GM19328 (cell line): ENCODE results near the gene GUCA1A.
"Not testable (repeated sequence)": the region's sequence is repeated elsewhere in the genome, so short reads cannot be mapped to it uniquely, and the experiment has no call there.

Source experiments
- ATAC-seq: cut with Tn5 transposase; IDR thresholded peaks from one replicate; pipeline ENCODE4 v1.9.1; 2021; ENCODE audit warnings: mild to moderate bottlenecking, moderate library complexity; ENCODE audit not compliant: unreplicated experiment

Gene GUCA1A

DNA sequence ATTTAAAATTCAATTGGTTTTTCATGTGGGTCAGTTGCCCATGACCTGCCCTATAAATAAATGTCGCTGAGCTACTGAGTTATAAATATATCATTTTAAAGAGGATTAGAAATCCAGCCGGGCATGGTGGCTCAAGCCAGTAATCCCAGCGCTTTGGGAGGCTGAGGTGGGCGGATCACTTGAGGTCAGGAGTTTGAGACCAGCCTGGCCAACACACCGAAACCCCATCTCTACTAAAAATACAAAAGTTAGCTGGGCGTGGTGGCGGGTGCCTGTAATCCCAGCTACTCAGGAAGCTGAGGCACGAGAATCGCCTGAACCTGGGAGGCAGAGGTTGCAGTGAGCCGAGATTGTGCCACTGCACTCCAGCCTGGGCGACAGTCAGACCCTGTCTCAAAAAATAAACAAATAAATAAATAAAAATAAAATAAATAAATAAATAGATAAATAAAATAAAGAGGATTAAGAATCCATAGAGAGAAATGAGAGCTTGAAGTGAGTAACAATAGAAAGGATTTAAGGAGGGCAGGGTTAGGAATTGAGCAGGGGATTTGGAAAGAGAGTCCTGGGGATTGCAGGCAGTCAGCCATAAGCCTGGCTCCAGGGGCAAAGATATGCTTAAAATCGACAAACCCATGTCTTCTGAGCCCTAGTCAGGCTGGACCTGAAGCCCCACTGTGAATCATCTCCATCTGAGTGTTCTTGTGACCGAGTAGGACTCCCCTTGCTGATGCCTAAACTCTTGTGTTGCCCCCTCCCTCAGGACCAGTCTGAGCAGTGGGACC, 29.2 kb downstream of the GUCA1A start:
- not testable (repeated sequence) for ATAC-seq

- no peak for ATAC-seq
These were observed 30.0 kb downstream of the GUCA1A start for GRCh38 chr6:42203183-42203582.

DNA sequence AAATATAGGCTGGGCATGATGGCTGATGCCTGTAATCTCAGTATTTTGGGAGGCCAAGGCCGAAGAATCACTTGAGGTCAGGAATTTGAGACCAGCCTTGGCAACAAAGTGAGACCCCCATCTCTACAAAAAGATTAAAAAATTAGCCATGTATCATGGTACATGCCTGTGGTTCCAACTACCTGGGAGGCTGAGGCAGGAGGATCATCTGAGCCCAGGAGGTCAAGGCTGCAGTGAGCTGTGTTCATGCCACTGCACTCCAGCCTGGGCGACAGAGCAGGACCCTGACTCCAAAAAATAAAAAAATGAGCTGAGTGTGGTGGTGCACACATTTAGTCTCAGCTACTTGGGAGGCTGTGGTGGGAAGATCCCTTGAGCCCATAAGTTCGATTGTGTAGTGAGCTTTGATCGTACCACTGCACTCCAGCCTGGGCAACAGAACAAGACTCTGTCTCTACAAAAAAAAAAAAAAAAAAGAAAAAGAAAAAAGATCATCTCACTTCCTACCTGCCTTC, 31.7 kb downstream of the GUCA1A start:
- no peak for ATAC-seq

GRCh38 chr6:42207559-42207958, 34.4 kb downstream of the GUCA1A start:
- ATAC-seq: not testable (repeated sequence)

- ATAC-seq: no peak
These were observed 37.4 kb downstream of the GUCA1A start for GRCh38 chr6:42210551-42210950.

- ATAC-seq: no peak
These were observed 38.6 kb downstream of the GUCA1A start for GRCh38 chr6:42211726-42212125.

GRCh38 chr6:42212442-42212841, 39.3 kb downstream of the GUCA1A start:
- ATAC-seq: no peak

GRCh38 chr6:42216495-42216894, 43.3 kb downstream of the GUCA1A start:
- not testable (repeated sequence) for ATAC-seq

DNA sequence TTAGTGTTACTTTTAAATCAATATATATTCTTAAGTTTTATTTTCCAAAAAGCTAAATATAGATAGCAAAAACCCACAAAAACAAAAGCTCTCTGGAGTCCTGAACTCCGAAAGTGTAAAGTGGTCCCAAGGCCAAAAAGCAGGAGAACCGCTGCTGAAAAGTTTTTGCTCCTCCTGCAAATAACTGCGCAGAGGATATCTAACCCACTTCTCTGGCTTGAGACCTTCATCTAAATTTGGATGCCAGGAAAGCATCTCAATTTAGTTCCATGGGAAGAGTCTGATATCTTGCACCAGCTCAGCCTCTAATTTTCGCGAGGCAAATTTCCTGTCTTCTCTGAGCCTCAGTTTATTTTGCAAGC, 44.0 kb downstream of the GUCA1A start:
- ATAC-seq: no peak

DNA sequence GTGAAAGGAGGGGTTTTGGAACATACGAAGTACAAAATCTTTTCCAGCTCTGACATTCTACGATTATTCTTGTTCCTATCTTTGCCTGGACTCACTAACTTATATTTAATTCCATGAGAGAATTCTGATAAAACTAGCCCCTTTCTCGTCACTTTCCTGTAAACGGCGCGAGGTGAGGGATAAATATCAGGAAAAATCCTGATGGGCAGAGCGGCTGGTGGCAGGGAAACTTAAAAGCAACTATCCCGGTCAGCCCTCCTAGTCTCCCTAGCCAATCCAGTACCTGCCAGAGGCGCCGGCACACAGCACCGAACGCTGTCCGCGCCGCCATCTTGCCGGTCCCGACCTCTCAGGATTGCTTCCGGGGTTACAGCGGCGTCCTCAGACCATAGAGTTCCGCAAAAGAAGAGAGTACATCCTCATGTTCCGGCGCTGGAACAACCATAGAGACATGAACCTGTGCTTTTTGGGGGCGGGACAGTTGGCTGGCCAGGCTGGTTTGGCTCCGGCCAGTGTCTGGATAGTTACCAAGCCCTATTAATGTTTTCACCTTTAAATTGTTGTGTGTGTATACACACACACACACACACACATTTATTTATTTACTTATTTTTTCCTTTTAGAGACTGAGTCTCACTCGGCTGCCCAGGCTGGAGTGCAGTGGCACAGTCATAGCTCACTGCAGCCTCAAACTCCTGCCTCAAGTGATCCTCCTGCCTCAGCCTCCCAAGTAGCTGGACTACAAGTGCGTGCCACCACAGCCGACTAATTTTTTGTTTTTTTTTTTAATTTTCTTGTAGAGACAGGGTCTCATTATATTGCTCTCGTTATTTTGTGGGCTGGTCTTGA, 44.6 kb downstream of the GUCA1A start, which contains the start of gene MRPS10:
Gene MRPS10 (minus strand): TSS at position 343 of the 849 bp plus-strand sequence. CDS start 12 bp downstream, at position 331.
- peak; percentile 93 for ATAC-seq

DNA sequence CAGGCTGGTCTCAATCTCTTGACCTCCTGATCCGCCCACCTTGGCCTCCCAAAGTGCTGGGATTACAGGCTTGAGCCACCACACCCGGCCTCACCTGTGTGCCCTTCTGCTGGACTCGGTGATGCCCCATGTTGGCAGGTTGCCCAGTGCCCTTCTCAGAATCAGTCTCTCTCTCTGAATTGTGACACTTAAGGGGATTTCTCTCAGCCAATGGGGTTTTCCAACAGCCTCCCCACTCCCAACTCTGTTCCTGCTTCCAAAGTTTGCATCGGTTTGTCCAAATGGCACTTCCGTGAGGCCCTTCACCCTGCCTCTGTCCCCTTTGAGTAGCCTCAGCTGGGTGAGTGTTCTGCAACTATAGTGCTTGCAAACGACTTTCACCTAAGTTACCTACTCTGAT, 47.6 kb downstream of the GUCA1A start:
- ATAC-seq: no peak

DNA sequence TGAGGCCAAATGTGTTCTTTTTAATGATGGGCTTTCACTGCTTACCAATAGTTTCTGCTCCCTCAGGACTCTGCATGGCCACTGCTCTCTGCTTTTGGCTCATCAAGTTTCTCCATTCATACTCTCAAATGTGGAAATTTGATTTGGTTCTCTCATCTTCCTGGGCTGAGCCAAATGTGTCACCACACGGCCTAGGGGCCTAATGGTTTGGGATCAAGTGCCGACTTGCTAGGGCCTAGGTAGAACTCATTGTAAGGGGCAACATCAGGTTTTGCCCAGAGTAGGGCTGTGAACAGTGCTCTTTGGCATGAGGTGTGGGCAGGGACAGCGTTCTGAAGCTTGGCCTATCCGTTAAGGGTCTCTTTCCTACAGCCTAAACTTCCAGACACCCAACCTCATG, 48.4 kb downstream of the GUCA1A start:
- no peak for ATAC-seq

GRCh38 chr6:42222448-42222847, 49.3 kb downstream of the GUCA1A start:
- no peak for ATAC-seq

GRCh38 chr6:42224222-42225028, 51.3 kb downstream of the GUCA1A start:
- ATAC-seq: peak; percentile 82

- no peak for ATAC-seq
These were observed 51.8 kb downstream of the GUCA1A start for GRCh38 chr6:42225029-42225339.

- no peak for ATAC-seq
These were observed 52.3 kb downstream of the GUCA1A start for GRCh38 chr6:42225419-42225818.

DNA sequence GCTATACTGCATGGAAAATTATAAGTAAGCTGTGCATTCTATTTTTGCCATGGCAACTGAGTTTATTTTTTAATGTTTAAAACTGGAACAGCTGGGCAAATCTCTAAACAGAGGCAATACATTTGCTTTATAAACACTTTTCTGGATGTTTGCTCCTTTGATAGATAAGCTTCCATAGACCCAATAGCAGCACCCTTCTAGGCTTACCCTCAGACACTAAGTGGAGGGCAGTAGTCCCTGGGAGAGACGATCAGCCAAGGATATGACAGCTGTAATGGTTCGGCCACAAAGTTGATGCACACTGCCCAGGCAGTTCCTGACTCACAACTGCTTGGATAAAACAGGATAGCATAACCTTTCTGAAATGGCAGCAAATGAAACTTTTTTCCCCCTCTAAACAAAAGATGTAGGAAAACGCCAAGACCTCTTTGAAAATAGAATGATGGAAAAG, 53.0 kb downstream of the GUCA1A start:
- no peak for ATAC-seq

DNA sequence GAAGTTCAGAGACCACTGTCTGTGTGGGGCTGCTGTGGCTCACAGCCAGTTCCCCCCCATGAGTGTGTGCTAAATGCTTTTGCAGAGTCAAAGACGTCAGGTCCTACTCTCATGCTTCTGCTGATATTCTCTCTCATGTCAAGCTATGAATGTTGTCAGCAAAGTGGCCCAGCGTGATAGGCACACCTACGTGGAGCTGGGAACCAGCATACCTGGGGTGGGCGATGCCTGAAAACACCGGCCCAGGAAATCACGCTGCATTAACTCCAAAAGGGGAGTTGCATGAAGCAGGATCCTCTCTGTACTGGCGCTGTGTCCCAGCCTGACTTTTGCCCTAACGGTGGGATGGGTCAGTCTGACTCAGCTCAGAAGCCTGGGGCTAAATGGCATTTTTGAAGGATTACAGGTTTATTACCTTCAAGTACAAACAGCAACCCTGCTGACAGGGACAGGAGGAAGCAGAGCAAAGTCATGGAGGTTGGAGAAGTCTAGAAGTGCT, 53.5 kb downstream of the GUCA1A start:
- no peak for ATAC-seq

DNA sequence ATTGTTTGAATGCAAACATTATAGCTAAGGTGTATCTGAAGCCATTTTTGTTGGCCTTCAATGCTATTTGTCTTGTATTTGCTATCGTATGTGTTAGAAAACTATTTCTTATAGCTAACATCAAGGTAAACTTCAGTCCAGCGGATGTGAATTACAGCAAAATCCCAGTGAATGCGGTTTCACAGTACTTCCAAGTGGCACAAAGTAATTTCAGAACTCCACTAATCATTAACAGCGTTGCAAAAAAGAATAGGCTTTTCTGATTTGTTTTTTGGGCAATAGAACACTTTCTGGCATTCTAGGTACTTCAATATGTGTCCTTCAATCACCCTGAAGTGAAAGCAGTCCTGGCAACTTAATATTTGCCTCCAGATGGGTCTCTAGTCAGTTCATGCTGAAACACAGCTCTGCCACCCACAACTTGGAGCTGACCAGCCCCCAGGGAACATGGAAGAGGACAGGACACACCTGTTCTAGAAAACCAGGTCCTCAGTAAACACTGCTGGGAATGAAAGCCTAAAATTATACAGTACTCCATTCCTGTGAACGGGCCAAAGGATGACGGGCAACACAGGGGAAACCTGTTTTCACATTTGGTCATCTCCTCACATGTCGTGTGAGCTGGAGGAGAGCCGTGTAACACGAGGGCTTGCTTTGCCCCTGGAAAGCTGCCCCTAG, 54.1 kb downstream of the GUCA1A start:
- ATAC-seq: no peak

DNA sequence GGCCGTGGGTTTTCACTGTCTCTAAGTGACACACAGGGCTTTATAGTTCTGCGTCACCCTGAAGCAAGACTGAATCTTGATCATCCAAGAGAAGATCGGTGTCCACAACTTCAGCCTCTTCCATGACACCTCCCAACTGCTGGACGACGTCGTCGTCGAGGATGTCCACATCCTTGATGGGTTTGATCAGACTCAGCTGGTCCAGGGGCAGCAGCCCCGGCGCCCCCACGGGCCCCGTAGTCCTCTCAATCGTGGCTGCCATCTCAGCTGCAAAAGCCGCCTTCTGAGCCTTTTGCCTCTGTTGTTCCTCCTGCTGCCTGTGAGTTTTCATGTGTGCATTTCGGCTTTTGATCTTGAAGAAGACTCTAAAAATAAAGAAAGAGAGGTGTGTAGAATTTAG, 55.1 kb downstream of the GUCA1A start:
- no peak for ATAC-seq
